Mammary epithelial cell (primary cell): ENCODE data around the gene SLC12A9.

Experiments
- CTCF ChIP-seq, 2 donors: IDR thresholded peaks in 1 of 2; conservative IDR thresholded peaks in 1 of 2; 2 replicates each; pipeline ENCODE4 v1.5.1; 2011 to 2012; ENCODE audit warnings: inconsistent platforms in 2 of 2, low read length in 2 of 2, mild to moderate bottlenecking in 2 of 2, control low read depth in 1 of 2, low read depth in 1 of 2; ENCODE audit not compliant: insufficient read depth in 1 of 2; ENCODE audit errors: extremely low read depth in 1 of 2
- EZH2 ChIP-seq: IDR thresholded peaks from 2 replicates; pipeline ENCODE4 v1.6.1; 2012; ENCODE audit warnings: low read length, inconsistent platforms, borderline replicate concordance

DNA sequence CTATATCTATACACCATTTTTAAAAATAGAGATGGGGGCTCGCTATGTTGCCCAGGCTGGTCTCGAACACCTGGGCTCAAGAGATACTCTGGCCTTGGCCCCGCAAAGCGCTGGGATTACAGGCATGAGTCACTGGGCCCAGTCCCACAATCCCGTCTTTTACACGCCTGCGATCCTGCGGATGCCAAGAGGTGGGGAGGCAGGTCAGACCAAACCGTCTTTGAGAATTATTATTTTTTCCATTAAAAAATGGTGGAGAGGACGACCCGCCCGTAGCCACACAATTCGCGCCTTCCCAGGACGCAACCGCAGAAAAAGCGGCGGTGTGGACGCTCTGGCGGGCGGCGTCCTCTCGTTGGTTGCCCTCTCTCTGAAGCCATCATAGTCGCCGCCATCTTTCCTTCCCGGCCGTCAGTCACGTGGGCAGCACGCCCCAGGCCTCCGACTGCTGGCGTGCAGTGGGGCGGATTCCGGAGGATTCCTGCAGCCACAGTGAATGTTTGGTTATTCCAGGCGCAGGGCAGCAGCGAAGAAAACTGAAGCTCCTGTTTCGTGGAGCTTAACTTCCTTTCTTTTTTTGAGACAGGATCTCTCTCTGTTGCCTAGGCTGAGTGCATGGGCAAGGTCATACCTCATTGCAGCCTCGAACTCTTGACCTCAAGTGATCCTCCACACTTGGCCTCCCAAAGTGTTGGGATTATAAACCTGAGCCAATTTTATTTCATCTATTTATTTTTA is 15.2 kb upstream of the SLC12A9 start:
- no peak for TF ChIP-seq CTCF (conservative IDR thresholded peaks at IDR 0.05 in 1 of 2, IDR thresholded peaks at IDR 0.05 in 1 of 2; ENCODE audit: extremely low read depth in 1 of 2, insufficient read depth in 1 of 2, low read depth in 1 of 2, low read length in 2 of 2)
- TF ChIP-seq EZH2: no peak
